ENCODE data around the gene CSF2. TPM values are rescaled to one million over a fixed set of nuclear protein-coding genes. Genes with fewer than 3 reads are reported as not detected.

The CSF2 gene
- total RNA-seq, 1 experiment from 2014 or later, result 0.30 TPM

DNA sequence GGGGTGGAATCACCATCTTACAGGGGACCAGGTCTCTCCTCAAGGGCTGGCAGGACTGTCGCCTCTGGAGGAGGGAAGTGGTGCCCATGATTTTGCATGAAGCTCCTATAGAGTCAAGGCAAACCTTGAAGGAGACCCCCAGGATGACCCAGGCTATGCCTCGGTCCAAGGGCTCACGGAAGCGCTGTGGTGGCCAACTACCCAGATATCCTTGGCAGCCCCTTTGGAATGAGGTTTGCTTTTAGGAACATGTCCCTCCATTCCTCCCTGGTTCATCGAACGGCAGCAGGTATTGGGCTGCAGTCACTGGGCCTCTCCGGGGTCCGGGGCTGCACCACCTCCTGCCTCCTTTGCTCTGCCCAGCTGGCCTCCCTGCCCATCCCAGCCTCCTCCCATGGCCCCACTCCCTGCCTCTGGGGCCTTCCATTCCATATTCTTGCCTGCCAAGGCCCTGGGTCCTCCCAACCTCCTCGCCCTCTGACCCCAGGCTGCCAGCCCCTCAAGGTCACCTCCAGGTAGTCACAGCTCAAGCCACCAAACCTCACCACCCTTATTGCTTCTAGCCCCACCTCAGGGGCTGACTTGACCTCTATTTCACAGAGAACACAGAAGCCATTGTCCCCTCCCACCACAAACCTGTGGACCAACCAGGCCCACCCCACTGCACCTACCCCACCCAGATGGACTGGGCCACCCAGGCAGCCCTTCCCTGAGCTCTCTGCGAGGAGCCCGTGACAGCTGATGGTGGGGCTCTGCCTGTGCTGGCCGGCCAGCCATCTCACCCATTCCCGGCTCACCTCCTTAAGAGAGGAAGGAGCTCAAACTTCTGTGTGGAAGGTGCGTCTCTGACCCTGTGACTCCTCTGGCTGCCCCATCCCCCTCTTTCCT lies 16.7 kb upstream of the CSF2 start:
- CTCF ChIA-PET, result no interaction called here
- H2AFZ ChIP-seq (ENCODE audit: low read depth, low read length, poor library complexity, severe bottlenecking), result no peak overlapping the region

More for the DNA sequence above, 16.7 kb upstream of the CSF2 start:
- H3K9me2 ChIP-seq (ENCODE audit: insufficient read depth), result no peaks in the 10 kb centered on the region
- no peaks in the 10 kb centered on the region for H3K79me2 ChIP-seq (ENCODE audit: insufficient read depth, low read length)
- no peak overlapping the region for H3K27ac ChIP-seq (ENCODE audit: low read depth, low read length)
- no peaks in the 10 kb centered on the region for H4K20me1 ChIP-seq (ENCODE audit: insufficient read depth)
- no peak overlapping the region for H3K4me3 ChIP-seq (replicated peaks in 1 of 2; ENCODE audit: low read depth in 1 of 2, low read length in 2 of 2)
- no peak overlapping the region for H3K9ac ChIP-seq (ENCODE audit: low read length)
- DNase-seq (ENCODE audit: low read depth, low spot score) (no peak), ATAC-seq (no peak)
- no peaks in the 10 kb centered on the region for H3K4me1 ChIP-seq (ENCODE audit: control insufficient read depth in 1 of 2, insufficient read depth in 2 of 2, low read length in 2 of 2)
- no peaks in the 10 kb centered on the region for H3K9me3 ChIP-seq (ENCODE audit: control insufficient read depth in 1 of 2, insufficient read depth in 1 of 2, low read depth in 1 of 2, low read length in 2 of 2)
- H3K27me3 ChIP-seq (ENCODE audit: insufficient read depth, low read length), result no peaks in the 10 kb centered on the region
- no peak overlapping the region for H3K4me2 ChIP-seq (ENCODE audit: low read length)
- intact Hi-C loops (cut with micrococcal nuclease), result no loop called here
- BruUV-seq (replicated peaks), result no TSS peak
- no peaks in the 10 kb centered on the region for H3K36me3 ChIP-seq (ENCODE audit: control insufficient read depth in 1 of 2, insufficient read depth in 2 of 2, low read length in 2 of 2)
- POLR2A ChIA-PET, result no interaction called here
- RAD21 ChIA-PET (ENCODE audit: low non-redundant PET in 1 of 2, low total read pairs in 2 of 2, uncharacterized antibody in 2 of 2, unreplicated experiment in 2 of 2), result no interaction called here
- no peak for TF ChIP-seq RAD21 (IDR thresholded peaks at IDR 0.05; ENCODE audit: low read depth)
- no peak for TF ChIP-seq FOSL1 (IDR thresholded peaks at IDR 0.05; ENCODE audit: low read depth)
- no peak for TF ChIP-seq JUND (IDR thresholded peaks at IDR 0.05)
- TF ChIP-seq TCF7L2 (IDR thresholded peaks at IDR 0.05; ENCODE audit: borderline replicate concordance, extremely low read depth, insufficient read depth, insufficient read length), result no peak
- TF ChIP-seq SP1 (IDR thresholded peaks at IDR 0.05; ENCODE audit: low read depth), result no peak
- no peak for TF ChIP-seq POLR2A (IDR thresholded peaks at IDR 0.05; ENCODE audit: borderline replicate concordance, extremely low read depth, insufficient read depth, insufficient read length)
- TF ChIP-seq, protein P1, sequence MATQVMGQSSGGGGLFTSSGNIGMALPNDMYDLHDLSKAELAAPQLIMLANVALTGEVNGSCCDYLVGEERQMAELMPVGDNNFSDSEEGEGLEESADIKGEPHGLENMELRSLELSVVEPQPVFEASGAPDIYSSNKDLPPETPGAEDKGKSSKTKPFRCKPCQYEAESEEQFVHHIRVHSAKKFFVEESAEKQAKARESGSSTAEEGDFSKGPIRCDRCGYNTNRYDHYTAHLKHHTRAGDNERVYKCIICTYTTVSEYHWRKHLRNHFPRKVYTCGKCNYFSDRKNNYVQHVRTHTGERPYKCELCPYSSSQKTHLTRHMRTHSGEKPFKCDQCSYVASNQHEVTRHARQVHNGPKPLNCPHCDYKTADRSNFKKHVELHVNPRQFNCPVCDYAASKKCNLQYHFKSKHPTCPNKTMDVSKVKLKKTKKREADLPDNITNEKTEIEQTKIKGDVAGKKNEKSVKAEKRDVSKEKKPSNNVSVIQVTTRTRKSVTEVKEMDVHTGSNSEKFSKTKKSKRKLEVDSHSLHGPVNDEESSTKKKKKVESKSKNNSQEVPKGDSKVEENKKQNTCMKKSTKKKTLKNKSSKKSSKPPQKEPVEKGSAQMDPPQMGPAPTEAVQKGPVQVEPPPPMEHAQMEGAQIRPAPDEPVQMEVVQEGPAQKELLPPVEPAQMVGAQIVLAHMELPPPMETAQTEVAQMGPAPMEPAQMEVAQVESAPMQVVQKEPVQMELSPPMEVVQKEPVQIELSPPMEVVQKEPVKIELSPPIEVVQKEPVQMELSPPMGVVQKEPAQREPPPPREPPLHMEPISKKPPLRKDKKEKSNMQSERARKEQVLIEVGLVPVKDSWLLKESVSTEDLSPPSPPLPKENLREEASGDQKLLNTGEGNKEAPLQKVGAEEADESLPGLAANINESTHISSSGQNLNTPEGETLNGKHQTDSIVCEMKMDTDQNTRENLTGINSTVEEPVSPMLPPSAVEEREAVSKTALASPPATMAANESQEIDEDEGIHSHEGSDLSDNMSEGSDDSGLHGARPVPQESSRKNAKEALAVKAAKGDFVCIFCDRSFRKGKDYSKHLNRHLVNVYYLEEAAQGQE (IDR thresholded peaks at IDR 0.05; ENCODE audit: low read depth), result no peak
- no peak for TF ChIP-seq EZH2 (IDR thresholded peaks at IDR 0.05)
- no peak for TF ChIP-seq POLR2AphosphoS5 (IDR thresholded peaks at IDR 0.05; ENCODE audit: low read depth, low read length)
- TF ChIP-seq, protein P2, sequence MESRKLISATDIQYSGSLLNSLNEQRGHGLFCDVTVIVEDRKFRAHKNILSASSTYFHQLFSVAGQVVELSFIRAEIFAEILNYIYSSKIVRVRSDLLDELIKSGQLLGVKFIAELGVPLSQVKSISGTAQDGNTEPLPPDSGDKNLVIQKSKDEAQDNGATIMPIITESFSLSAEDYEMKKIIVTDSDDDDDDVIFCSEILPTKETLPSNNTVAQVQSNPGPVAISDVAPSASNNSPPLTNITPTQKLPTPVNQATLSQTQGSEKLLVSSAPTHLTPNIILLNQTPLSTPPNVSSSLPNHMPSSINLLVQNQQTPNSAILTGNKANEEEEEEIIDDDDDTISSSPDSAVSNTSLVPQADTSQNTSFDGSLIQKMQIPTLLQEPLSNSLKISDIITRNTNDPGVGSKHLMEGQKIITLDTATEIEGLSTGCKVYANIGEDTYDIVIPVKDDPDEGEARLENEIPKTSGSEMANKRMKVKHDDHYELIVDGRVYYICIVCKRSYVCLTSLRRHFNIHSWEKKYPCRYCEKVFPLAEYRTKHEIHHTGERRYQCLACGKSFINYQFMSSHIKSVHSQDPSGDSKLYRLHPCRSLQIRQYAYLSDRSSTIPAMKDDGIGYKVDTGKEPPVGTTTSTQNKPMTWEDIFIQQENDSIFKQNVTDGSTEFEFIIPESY (IDR thresholded peaks at IDR 0.05; ENCODE audit: extremely low read depth, insufficient replicate concordance, low read length), result no peak
- TF ChIP-seq EZH2phosphoT487 (IDR thresholded peaks at IDR 0.05; ENCODE audit: borderline replicate concordance), result no peak
- TF ChIP-seq, protein P3, sequence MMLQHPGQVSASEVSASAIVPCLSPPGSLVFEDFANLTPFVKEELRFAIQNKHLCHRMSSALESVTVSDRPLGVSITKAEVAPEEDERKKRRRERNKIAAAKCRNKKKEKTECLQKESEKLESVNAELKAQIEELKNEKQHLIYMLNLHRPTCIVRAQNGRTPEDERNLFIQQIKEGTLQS (IDR thresholded peaks at IDR 0.05), result no peak
- TF ChIP-seq SRF (IDR thresholded peaks at IDR 0.05; ENCODE audit: low read depth), result no peak
- TF ChIP-seq ZNF274 (IDR thresholded peaks at IDR 0.05; ENCODE audit: low read depth, low read length), result no peak
- TF ChIP-seq CBX3 (IDR thresholded peaks at IDR 0.05; ENCODE audit: low read depth), result no peak
- TF ChIP-seq, protein P4, sequence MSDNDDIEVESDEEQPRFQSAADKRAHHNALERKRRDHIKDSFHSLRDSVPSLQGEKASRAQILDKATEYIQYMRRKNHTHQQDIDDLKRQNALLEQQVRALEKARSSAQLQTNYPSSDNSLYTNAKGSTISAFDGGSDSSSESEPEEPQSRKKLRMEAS (IDR thresholded peaks at IDR 0.05), result no peak
- no peak for TF ChIP-seq SIN3A (IDR thresholded peaks at IDR 0.05; ENCODE audit: low read depth)
- no peak for TF ChIP-seq ELF1 (IDR thresholded peaks at IDR 0.05; ENCODE audit: borderline replicate concordance, low read depth)
- no peak for TF ChIP-seq CEBPB (IDR thresholded peaks at IDR 0.05; ENCODE audit: low read depth)

Measured in HCT116 (cell line).